ENCODE results near the gene MCF2L2.

DNA sequence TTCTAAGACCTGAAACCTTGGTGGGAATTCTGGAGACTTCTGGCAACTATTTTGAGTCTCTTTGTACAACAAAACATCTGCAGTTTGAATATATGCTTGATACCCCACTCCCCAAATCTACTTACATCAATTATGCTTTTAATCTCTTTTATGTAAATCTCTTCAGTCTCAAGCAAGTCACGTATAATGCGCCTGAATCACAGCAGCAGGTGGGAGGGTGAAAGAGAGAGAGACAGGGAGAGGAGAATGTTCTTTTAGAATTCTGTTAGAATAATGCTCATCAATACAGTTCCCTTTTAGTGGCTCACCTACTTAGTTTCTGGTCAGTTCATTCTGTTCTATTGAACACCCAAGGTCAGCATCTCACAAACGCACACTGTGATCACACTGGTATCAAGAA lies 197.6 kb downstream of the MCF2L2 start:
- TF ChIP-seq, protein P1, sequence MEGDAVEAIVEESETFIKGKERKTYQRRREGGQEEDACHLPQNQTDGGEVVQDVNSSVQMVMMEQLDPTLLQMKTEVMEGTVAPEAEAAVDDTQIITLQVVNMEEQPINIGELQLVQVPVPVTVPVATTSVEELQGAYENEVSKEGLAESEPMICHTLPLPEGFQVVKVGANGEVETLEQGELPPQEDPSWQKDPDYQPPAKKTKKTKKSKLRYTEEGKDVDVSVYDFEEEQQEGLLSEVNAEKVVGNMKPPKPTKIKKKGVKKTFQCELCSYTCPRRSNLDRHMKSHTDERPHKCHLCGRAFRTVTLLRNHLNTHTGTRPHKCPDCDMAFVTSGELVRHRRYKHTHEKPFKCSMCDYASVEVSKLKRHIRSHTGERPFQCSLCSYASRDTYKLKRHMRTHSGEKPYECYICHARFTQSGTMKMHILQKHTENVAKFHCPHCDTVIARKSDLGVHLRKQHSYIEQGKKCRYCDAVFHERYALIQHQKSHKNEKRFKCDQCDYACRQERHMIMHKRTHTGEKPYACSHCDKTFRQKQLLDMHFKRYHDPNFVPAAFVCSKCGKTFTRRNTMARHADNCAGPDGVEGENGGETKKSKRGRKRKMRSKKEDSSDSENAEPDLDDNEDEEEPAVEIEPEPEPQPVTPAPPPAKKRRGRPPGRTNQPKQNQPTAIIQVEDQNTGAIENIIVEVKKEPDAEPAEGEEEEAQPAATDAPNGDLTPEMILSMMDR (IDR thresholded peaks at IDR 0.05; ENCODE audit: poor library complexity, severe bottlenecking): no peak
- no peak for TF ChIP-seq POLR2AphosphoS5 (IDR thresholded peaks at IDR 0.05)
- TF ChIP-seq, protein P2, sequence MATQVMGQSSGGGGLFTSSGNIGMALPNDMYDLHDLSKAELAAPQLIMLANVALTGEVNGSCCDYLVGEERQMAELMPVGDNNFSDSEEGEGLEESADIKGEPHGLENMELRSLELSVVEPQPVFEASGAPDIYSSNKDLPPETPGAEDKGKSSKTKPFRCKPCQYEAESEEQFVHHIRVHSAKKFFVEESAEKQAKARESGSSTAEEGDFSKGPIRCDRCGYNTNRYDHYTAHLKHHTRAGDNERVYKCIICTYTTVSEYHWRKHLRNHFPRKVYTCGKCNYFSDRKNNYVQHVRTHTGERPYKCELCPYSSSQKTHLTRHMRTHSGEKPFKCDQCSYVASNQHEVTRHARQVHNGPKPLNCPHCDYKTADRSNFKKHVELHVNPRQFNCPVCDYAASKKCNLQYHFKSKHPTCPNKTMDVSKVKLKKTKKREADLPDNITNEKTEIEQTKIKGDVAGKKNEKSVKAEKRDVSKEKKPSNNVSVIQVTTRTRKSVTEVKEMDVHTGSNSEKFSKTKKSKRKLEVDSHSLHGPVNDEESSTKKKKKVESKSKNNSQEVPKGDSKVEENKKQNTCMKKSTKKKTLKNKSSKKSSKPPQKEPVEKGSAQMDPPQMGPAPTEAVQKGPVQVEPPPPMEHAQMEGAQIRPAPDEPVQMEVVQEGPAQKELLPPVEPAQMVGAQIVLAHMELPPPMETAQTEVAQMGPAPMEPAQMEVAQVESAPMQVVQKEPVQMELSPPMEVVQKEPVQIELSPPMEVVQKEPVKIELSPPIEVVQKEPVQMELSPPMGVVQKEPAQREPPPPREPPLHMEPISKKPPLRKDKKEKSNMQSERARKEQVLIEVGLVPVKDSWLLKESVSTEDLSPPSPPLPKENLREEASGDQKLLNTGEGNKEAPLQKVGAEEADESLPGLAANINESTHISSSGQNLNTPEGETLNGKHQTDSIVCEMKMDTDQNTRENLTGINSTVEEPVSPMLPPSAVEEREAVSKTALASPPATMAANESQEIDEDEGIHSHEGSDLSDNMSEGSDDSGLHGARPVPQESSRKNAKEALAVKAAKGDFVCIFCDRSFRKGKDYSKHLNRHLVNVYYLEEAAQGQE (IDR thresholded peaks at IDR 0.05; ENCODE audit: borderline replicate concordance): no peak
- no peak for TF ChIP-seq RAD21 (conservative IDR thresholded peaks at IDR 0.05)
- no peak for TF ChIP-seq EP300 (conservative IDR thresholded peaks at IDR 0.05; ENCODE audit: poor library complexity, severe bottlenecking)
- TF ChIP-seq EZH2 (IDR thresholded peaks at IDR 0.05; ENCODE audit: borderline replicate concordance, insufficient read depth, low read length, poor library complexity, severe bottlenecking): no peak
